Epithelial cell of proximal tubule (primary cell): ENCODE results near the gene LRRC28. TPM values are rescaled to one million over a fixed set of nuclear protein-coding genes. Genes with fewer than 3 reads are reported as not detected.

Experiments used
- DNase-seq: peaks from one replicate; pipeline ENCODE4 v3.0.0-alpha.2; 2011; ENCODE audit warnings: low read depth
- H3K4me3 ChIP-seq: 2 replicates; pipeline ENCODE4 v1.5.1; 2011; ENCODE audit warnings: low read depth, mild to moderate bottlenecking, low read length
- total RNA-seq: library from RNA; depleted of rRNA; stranded (reverse); fragments of >200 nt; gene quantifications from 2 replicates; pipeline ENCODE4 v1.2.3, GENCODE V29; 2015
- TF ChIP-seq, protein P1 (sequence below): conservative IDR thresholded peaks from 2 replicates; pipeline ENCODE4 v1.5.1; 2012; ENCODE audit warnings: low read depth, mild to moderate bottlenecking, low read length

LRRC28 gene
- total RNA-seq, 1 donor from 2014 or later: 15.0 TPM

DNA sequence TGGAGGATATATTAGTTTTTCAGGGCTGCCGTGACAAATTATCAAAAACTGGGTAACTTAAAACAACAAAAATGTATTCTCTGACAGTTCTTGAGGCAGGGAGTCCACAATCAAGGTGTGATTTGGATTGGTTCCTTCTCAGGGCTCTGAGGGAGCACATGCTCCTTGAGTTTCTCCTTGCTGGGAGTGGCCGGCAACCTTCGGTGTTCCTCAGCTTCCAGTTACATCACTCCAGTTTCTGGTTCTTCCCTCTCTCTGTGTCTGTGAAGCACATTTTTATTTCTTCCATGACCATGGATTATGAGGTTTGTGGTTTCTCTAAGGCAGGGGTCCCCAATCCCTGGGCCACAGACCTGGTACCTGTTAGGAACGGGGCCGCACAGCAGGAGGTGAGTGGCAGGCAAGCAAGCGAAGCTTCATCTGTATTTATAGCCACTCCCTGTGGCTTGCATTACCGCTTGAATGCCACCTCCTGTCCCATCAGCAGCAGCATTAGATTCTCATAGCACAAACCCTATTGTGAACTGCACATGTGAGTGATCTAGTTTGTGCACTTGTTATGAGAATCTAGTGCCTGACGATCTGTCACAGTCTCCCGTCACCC is 24.3 kb downstream of the LRRC28 start:
- H3K4me3 ChIP-seq: no peak overlapping the region
- TF ChIP-seq, protein P1, sequence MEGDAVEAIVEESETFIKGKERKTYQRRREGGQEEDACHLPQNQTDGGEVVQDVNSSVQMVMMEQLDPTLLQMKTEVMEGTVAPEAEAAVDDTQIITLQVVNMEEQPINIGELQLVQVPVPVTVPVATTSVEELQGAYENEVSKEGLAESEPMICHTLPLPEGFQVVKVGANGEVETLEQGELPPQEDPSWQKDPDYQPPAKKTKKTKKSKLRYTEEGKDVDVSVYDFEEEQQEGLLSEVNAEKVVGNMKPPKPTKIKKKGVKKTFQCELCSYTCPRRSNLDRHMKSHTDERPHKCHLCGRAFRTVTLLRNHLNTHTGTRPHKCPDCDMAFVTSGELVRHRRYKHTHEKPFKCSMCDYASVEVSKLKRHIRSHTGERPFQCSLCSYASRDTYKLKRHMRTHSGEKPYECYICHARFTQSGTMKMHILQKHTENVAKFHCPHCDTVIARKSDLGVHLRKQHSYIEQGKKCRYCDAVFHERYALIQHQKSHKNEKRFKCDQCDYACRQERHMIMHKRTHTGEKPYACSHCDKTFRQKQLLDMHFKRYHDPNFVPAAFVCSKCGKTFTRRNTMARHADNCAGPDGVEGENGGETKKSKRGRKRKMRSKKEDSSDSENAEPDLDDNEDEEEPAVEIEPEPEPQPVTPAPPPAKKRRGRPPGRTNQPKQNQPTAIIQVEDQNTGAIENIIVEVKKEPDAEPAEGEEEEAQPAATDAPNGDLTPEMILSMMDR: no peak
- no peak for DNase-seq

DNA sequence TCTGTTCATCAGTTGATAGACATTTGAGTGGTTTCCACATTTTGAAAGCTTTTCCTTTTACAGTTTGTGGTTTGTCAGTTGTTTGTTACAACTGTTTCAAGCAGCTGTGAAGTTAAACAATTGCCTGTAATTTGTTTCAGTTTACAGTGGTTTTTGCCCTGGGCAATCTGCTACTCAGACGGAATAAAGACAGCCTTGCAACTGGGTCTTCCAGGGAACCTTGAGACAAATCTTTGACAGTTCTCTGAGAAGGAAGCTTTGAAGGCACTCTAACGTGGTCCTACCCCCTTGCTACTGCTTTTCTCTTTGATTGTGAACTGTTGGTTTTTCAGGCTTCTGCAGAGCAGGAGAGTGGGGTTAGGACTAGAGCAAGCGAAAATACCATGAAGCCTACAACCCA is 28.0 kb downstream of the LRRC28 start:
- TF ChIP-seq, protein P1: no peak
- H3K4me3 ChIP-seq: no peak overlapping the region
- DNase-seq: no peak

DNA sequence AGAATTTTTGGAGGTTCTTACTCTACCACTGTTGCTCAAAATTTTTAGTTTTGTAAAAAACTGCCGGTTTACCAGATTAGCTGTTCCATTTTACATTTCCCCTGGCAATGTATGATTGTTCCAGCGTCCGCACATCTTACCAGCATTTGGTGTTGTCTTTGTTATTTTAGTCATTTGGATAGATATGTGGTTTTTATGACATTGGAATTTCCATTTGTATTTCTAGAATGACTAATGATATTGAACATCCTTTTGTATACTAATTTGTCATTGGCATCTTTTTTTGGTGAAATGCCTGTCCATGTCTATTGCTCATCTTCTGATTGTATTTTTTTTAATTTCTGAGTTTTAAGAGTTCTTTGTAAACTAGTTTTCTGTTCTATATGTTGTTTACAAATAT is 28.5 kb downstream of the LRRC28 start:
- TF ChIP-seq, protein P1: no peak
- DNase-seq: no peak

DNA sequence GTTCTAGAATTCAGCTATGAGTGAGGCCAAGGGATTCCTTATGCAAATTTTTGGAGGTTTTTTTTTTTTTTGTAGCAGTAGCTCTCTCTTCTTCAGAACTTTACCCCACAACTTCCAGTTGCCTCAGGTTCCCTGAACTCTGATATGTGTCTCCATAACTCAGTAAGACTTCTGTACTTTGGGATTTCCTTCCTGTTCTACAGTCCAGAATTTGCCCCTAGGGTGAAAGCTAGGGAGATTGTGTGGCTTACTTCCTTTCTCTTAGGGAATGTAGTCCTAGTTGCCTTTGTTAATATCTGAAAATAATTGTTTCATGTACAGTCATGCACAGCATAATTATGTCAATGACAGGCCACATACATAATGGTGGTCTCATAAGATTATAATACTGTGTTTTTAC is 30.8 kb downstream of the LRRC28 start:
- H3K4me3 ChIP-seq: no peak overlapping the region
- DNase-seq: no peak
- TF ChIP-seq, protein P1: no peak

More for the DNA sequence above, 28.5 kb downstream of the LRRC28 start:
- H3K4me3 ChIP-seq: no peak overlapping the region

DNA sequence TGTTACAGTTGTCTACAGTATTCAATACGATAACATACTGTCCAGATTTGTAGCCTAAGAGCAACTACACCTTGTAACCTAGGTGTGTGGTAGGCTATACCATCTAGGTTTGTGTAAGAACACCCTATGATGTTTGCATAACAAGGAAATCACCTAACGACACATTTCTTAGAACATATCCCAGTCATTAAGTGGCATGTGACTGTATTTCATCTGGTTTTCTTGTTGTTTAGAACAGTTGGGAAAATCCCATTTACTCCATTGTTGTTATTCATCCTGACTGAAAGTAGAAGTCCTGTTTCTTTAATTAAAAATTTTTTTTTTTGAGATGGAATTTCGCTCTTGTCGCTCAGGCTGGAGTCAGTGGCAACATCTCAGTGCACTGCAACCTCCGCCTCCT is 31.3 kb downstream of the LRRC28 start:
- DNase-seq: no peak
- TF ChIP-seq, protein P1: no peak

DNA sequence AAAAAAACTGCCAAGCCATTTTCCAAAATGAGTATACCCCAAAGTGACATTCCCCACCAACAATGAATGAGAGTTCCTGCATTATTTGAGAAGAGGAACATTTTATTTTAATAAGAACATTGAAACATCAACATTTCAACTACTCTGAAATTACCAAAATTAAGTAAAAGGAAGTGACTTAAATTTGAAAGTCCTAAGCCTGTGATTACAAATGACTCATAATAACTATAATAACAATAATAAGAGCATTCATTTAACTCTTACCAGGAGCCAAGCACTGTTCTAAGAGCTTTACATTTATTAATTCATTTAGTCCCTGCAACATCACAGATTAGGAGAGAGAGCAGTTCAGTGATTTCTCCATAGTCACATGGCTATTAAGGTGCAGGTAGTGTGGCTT is 32.4 kb downstream of the LRRC28 start:
- no peak for DNase-seq
- TF ChIP-seq, protein P1: no peak
- H3K4me3 ChIP-seq: no peak overlapping the region

More for the DNA sequence above, 31.3 kb downstream of the LRRC28 start:
- H3K4me3 ChIP-seq: no peak overlapping the region

DNA sequence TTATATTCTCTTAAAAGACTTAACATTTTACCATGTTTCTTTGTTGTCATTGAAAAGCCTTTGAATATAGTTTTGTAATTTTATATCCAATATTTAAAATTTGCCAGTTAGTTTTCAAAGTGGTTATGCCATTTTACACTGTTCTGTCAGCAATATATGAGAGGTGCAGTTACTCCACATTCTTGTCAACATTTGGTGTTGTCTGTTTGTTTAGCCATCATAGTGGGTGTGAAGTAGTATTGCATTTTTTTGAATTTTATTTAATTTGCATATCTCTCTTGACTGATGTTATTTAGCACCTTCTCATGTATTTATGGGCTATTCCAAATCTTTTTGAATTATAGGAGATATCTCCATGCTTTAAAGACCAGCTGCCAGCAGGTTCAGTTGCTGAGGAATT is 40.4 kb downstream of the LRRC28 start:
- TF ChIP-seq, protein P1: no peak
- H3K4me3 ChIP-seq: no peak overlapping the region
- DNase-seq: no peak
